Gastroesophageal sphincter (tissue), 4 donors: ENCODE measurements around the gene RHOT1. TPM values are rescaled to one million over a fixed set of nuclear protein-coding genes. Genes with fewer than 3 reads are reported as not detected.
A peak's percentile ranks its signal among the peaks of the same experiment; 100 is the strongest.
"Not testable (repeated sequence)": the region's sequence is repeated elsewhere in the genome, so short reads cannot be mapped to it uniquely, and the experiment has no call there.

Experiments used
- ATAC-seq: fragments of 150-250 bp; one replicate; pipeline ENCODE4 v1.9.1; 2016; ENCODE audit warnings: mild to moderate bottlenecking, moderate library complexity
- H3K27ac ChIP-seq, 4 donors: fragments of 200-600 bp; sonication (generic) in 3 of 4; 1 replicate in 3 of 4; 2 replicates in 1 of 4; pipeline ENCODE4 v1.5.1; 2016 to 2019
- H3K27me3 ChIP-seq: fragments of 200-600 bp; sonication (generic); one replicate; pipeline ENCODE4 v1.5.1; 2019
- H3K36me3 ChIP-seq, 2 donors: fragments of 200-600 bp; sonication (generic); one replicate each; pipeline ENCODE4 v1.5.1; 2019; ENCODE audit warnings: control low read depth in 1 of 2
- H3K4me1 ChIP-seq, 3 donors: fragments of 200-600 bp; sonication (generic); 1 replicate in 2 of 3; 2 replicates in 1 of 3; pipeline ENCODE4 v1.5.1; 2016 to 2019; ENCODE audit warnings: control low read depth in 2 of 3
- H3K4me3 ChIP-seq, 2 donors: fragments of 200-600 bp; sonication (generic); one replicate each; pipeline ENCODE4 v1.5.1; 2019; ENCODE audit warnings: mild to moderate bottlenecking in 1 of 2, moderate library complexity in 1 of 2
- H3K9me3 ChIP-seq, 3 donors: fragments of 200-600 bp; sonication (generic); one replicate each; pipeline ENCODE4 v1.5.1; 2017 to 2019; ENCODE audit warnings: control low read depth in 2 of 3
- EP300 ChIP-seq: sonication (generic); formaldehyde crosslinking; IDR thresholded peaks from one replicate; pipeline ENCODE4 v1.6.1; 2017; ENCODE audit warnings: antibody characterized with exemption, mild to moderate bottlenecking
- POLR2A ChIP-seq, 2 donors: fragments of 450-650 bp; IDR thresholded peaks; one replicate each; pipeline ENCODE4 v1.6.1; 2017; ENCODE audit warnings: antibody characterized with exemption in 2 of 2, mild to moderate bottlenecking in 2 of 2, moderate library complexity in 1 of 2
- POLR2AphosphoS5 ChIP-seq: sonication (generic); formaldehyde crosslinking; IDR thresholded peaks from one replicate; pipeline ENCODE4 v1.6.1; 2017; ENCODE audit warnings: antibody characterized with exemption
- WGBS, 2 donors: methylation state at CpG; one replicate each; pipeline ENCODE4 v1.1.5; 2018; ENCODE audit warnings: low coverage in 1 of 2; 5-methylcytosine and 5-hydroxymethylcytosine counted together
- total RNA-seq, 4 donors: library from RNA; depleted of rRNA; stranded (reverse); fragments of >200 nt; gene quantifications; one replicate each; pipeline ENCODE4 v1.1.0, GENCODE V29; 2016
- TF ChIP-seq, protein P1 (sequence below), 4 experiments: fragments of 200-600 bp in 2 of 4; fragments of 450-650 bp in 2 of 4; sonication (generic) in 1 of 4; IDR thresholded peaks; one replicate each; pipeline ENCODE4 v1.5.1; 2017 to 2019; ENCODE audit warnings: antibody characterized with exemption in 4 of 4, mild to moderate bottlenecking in 2 of 4, moderate library complexity in 2 of 4

Gene RHOT1
- total RNA-seq, 4 donors from 2014 or later, result 34.4 to 58.3 (median 46.0) TPM

GRCh38 chr17:32125848-32126153 lies 16.5 kb upstream of the RHOT1 start:
- Histone ChIP-seq H3K36me3 (no peaks in the 10 kb centered on the region), H3K27ac (no peak overlapping the region), H3K27me3 (no peaks in the 10 kb centered on the region), H3K4me1 (peaks cover 0 to 28% (median 0%) of the 10 kb centered on the region in 3 donors), H3K9me3 (no peaks in the 10 kb centered on the region), H3K4me3 (no peak overlapping the region)
- TF ChIP-seq EP300 (no peak), POLR2AphosphoS5 (no peak), POLR2A (IDR thresholded peaks at IDR 0.05) (no peak)
- TF ChIP-seq, protein P1, sequence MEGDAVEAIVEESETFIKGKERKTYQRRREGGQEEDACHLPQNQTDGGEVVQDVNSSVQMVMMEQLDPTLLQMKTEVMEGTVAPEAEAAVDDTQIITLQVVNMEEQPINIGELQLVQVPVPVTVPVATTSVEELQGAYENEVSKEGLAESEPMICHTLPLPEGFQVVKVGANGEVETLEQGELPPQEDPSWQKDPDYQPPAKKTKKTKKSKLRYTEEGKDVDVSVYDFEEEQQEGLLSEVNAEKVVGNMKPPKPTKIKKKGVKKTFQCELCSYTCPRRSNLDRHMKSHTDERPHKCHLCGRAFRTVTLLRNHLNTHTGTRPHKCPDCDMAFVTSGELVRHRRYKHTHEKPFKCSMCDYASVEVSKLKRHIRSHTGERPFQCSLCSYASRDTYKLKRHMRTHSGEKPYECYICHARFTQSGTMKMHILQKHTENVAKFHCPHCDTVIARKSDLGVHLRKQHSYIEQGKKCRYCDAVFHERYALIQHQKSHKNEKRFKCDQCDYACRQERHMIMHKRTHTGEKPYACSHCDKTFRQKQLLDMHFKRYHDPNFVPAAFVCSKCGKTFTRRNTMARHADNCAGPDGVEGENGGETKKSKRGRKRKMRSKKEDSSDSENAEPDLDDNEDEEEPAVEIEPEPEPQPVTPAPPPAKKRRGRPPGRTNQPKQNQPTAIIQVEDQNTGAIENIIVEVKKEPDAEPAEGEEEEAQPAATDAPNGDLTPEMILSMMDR (IDR thresholded peaks at IDR 0.05), result no peak
- 94% methylated on average over 2 of the region's 2 CpGs; no CpG with 5 or more reads in 1 of the 2 donors for whole genome bisulfite sequencing, 2 donors
- no peak for ATAC-seq

GRCh38 chr17:32126325-32126724 lies 16.0 kb upstream of the RHOT1 start:
- Histone ChIP-seq H3K27ac (peak overlapping the region in 2 of 4 donors; percentile 89 to 91), H3K4me1 (peaks cover 0 to 28% (median 0%) of the 10 kb centered on the region in 3 donors), H3K9me3 (no peaks in the 10 kb centered on the region), H3K36me3 (no peaks in the 10 kb centered on the region), H3K4me3 (no peak overlapping the region), H3K27me3 (no peaks in the 10 kb centered on the region)
- no peak for ATAC-seq
- TF ChIP-seq, protein P1 (IDR thresholded peaks at IDR 0.05), result no peak
- TF ChIP-seq POLR2AphosphoS5, result no peak
- no peak for TF ChIP-seq EP300
- TF ChIP-seq POLR2A (IDR thresholded peaks at IDR 0.05), result no peak
- 69% methylated on average over 4 of the region's 4 CpGs; no CpG with 5 or more reads in 1 of the 2 donors for WGBS, 2 donors

- WGBS, 2 donors, result 89 to 90% methylated on average over 1 to 4 of the region's 8 CpGs
These were observed 15.6 kb upstream of the RHOT1 start for GRCh38 chr17:32126746-32127145.

DNA sequence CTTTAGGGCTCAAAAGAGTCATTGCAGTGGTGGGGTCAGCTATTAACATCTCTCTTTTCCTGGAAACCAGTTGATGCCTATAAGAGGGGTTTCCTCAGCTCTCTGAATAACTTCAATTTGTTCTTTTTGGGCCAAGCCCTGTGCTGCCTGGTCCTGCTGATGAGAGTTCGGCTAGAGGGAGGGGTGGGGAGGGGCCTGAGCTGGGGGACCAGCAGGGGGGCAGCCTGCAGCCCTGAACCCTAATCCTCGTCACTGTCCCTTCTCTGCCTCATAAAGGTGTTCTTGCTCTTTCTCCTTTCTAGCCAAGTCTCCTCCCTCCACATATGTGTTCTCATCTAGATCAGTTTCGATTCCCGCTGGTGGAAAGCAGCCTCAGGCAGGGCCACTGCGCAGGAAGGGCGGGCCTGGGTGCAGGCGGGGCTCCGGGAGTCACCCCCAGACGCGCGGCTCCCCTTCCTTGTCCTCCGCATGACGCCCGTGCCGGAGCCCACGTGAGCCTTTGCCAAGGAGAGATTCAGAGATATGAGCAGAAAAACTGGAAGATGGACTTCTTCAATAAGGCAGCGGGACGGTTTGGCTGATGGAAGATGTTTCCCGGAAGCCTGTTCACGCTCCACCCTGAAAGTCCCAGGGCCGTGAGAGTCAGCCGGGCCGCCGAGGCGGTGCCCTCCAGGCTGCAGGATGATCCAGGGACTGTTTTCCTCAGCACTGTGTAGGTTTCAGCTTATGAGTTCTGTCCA lies 15.0 kb upstream of the RHOT1 start:
- peak; percentile 28 to 40 for TF ChIP-seq POLR2A (IDR thresholded peaks at IDR 0.05)
- TF ChIP-seq, protein P1 (IDR thresholded peaks at IDR 0.05), result peak in 1 of 4 experiments; percentile 21
- peak; percentile 52 for TF ChIP-seq POLR2AphosphoS5
- TF ChIP-seq EP300, result no peak
- ATAC-seq, result peak; percentile 95
- no peaks in the 10 kb centered on the region for H3K36me3 ChIP-seq
- no peaks in the 10 kb centered on the region for H3K27me3 ChIP-seq
- 0% methylated on average over 6 of the region's 25 CpGs; no CpG with 5 or more reads in 1 of the 2 donors for WGBS, 2 donors
- peak overlapping the region; percentile 86 to 92 (median 90) for H3K27ac ChIP-seq
- H3K4me1 ChIP-seq, result peaks cover 0 to 28% (median 0%) of the 10 kb centered on the region in 3 donors
- H3K4me3 ChIP-seq, result peak overlapping the region; percentile 62 to 97
- H3K9me3 ChIP-seq, result no peaks in the 10 kb centered on the region

More at GRCh38 chr17:32126746-32127145, 15.6 kb upstream of the RHOT1 start:
- Histone ChIP-seq H3K9me3 (no peaks in the 10 kb centered on the region), H3K4me3 (peak overlapping the region in 1 of 2 donors; percentile 62), H3K4me1 (peaks cover 0 to 28% (median 0%) of the 10 kb centered on the region in 3 donors), H3K36me3 (no peaks in the 10 kb centered on the region), H3K27me3 (no peaks in the 10 kb centered on the region), H3K27ac (peak overlapping the region; percentile 86 to 92 (median 90))
- TF ChIP-seq POLR2A (IDR thresholded peaks at IDR 0.05), result no peak
- TF ChIP-seq, protein P1 (IDR thresholded peaks at IDR 0.05), result no peak
- TF ChIP-seq POLR2AphosphoS5, result no peak
- no peak for TF ChIP-seq EP300
- ATAC-seq, result no peak

GRCh38 chr17:32128470-32128869 lies 13.8 kb upstream of the RHOT1 start:
- H3K27ac ChIP-seq, result peak overlapping the region in 3 of 4 donors; percentile 40 to 91 (median 89)
- peak overlapping the region; percentile 13 to 62 for H3K4me3 ChIP-seq
- whole genome bisulfite sequencing, 2 donors, result 30 to 50% methylated on average over 5 to 7 of the region's 7 CpGs
- not testable (repeated sequence) for ATAC-seq, H3K9me3 ChIP-seq, H3K36me3 ChIP-seq, H3K27me3 ChIP-seq
- peaks cover 0 to 28% (median 0%) of the 10 kb centered on the region in 3 donors for H3K4me1 ChIP-seq
